GM12873 (cell line): Measurements from ENCODE around the gene PCBP2.

Experiments
- CTCF ChIP-seq: IDR thresholded peaks from 2 replicates; pipeline ENCODE4 v1.5.1; 2012; ENCODE audit warnings: low read depth, mild to moderate bottlenecking, moderate library complexity, low read length, control low read depth; ENCODE audit not compliant: insufficient read depth; ENCODE audit errors: missing control alignments

Gene PCBP2

GRCh38 chr12:53492188-53492587 is 40.3 kb downstream of the PCBP2 start:
- no peak for TF ChIP-seq CTCF

GRCh38 chr12:53492830-53493609 is 41.1 kb downstream of the PCBP2 start:
- no peak for TF ChIP-seq CTCF

- TF ChIP-seq CTCF, result no peak
These were observed 41.9 kb downstream of the PCBP2 start for GRCh38 chr12:53493610-53494391.

GRCh38 chr12:53495903-53496751 is 44.2 kb downstream of the PCBP2 start:
- no peak for TF ChIP-seq CTCF

GRCh38 chr12:53496752-53497032 is 44.8 kb downstream of the PCBP2 start:
- TF ChIP-seq CTCF, result no peak

- no peak for TF ChIP-seq CTCF
These were observed 45.6 kb downstream of the PCBP2 start for GRCh38 chr12:53497461-53497860.

- no peak for TF ChIP-seq CTCF
These were observed 46.3 kb downstream of the PCBP2 start for GRCh38 chr12:53498235-53498630.
